Stimulated activated effector memory CD8-positive, alpha-beta T cell treated with anti-CD3 and anti-CD28 coated beads, Interleukin-12 subunit alpha, Interleukin-12 subunit beta, amount 100 ng/mL, for 72 hours (primary cell): ENCODE results near the gene PHLDA1.

Experiments
- ATAC-seq: fragments of 150-1000 bp; cut with Tn5 transposase; 2 replicates; pipeline ENCODE4 v1.10.0; 2021
- DNase-seq, 2 donors: peaks; one replicate each; pipeline ENCODE4 v3.0.0; 2021 to 2022; ENCODE audit warnings: low spot score in 2 of 2
- H3K27ac Mint-ChIP-seq: one replicate; pipeline ENCODE4 v1.8.0; 2022; ENCODE audit warnings: mild to moderate bottlenecking, mixed read lengths
- H3K36me3 Mint-ChIP-seq: one replicate; pipeline ENCODE4 v1.8.0; 2022; ENCODE audit warnings: mild to moderate bottlenecking, mixed read lengths
- H3K4me1 Mint-ChIP-seq: one replicate; pipeline ENCODE4 v1.8.0; 2022; ENCODE audit warnings: mixed read lengths
- H3K4me3 Mint-ChIP-seq: one replicate; pipeline ENCODE4 v1.8.0; 2022; ENCODE audit warnings: mild to moderate bottlenecking, mixed read lengths
- H3K9me3 Mint-ChIP-seq: one replicate; pipeline ENCODE4 v1.8.0; 2022; ENCODE audit warnings: mixed read lengths

PHLDA1 gene

GRCh38 chr12:76047742-76048141, 16.2 kb upstream of the PHLDA1 start:
- no peak overlapping the region for H3K27ac Mint-ChIP-seq
- H3K9me3 Mint-ChIP-seq, result no peaks in the 10 kb centered on the region
- DNase-seq (no peak), ATAC-seq (no peak)
- peaks cover 99% of the 10 kb centered on the region for H3K36me3 Mint-ChIP-seq
- no peak overlapping the region for H3K4me3 Mint-ChIP-seq
- H3K4me1 Mint-ChIP-seq, result no peaks in the 10 kb centered on the region

GRCh38 chr12:76047060-76047459, 15.5 kb upstream of the PHLDA1 start:
- Mint-ChIP-seq H3K4me3 (no peak overlapping the region), H3K9me3 (no peaks in the 10 kb centered on the region), H3K36me3 (peaks cover 92% of the 10 kb centered on the region), H3K4me1 (no peaks in the 10 kb centered on the region), H3K27ac (peak overlapping the region; percentile 20)
- ATAC-seq (no peak), DNase-seq (no peak)

DNA sequence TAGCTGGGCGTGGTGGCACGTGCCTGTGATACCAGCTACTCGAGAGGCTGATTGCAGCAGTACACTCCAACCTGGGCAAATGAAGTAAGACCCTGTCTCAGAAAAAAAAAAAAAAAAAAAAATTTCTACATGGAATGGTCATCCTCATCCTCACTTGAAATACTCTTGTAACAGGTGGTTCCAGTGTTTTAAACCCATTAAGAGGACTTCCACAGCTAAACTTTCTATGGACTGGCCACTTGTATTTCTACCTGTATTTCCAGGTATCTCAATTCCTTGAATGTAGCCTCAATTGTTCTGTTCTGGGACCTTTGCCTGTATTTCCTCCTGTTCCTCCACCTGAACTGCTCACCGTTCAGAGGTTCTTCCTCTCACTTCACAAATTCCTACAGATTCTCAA, 11.8 kb upstream of the PHLDA1 start:
- ATAC-seq (no peak), DNase-seq (no peak)
- Mint-ChIP-seq H3K4me3 (no peak overlapping the region), H3K9me3 (no peaks in the 10 kb centered on the region), H3K27ac (no peak overlapping the region), H3K4me1 (no peaks in the 10 kb centered on the region), H3K36me3 (peaks cover 55% of the 10 kb centered on the region)

GRCh38 chr12:76042147-76042546, 10.6 kb upstream of the PHLDA1 start:
- Mint-ChIP-seq H3K27ac (no peak overlapping the region), H3K4me3 (no peak overlapping the region), H3K36me3 (peaks cover 43% of the 10 kb centered on the region), H3K9me3 (no peaks in the 10 kb centered on the region), H3K4me1 (peaks cover 8% of the 10 kb centered on the region)
- DNase-seq (no peak), ATAC-seq (no peak)

DNA sequence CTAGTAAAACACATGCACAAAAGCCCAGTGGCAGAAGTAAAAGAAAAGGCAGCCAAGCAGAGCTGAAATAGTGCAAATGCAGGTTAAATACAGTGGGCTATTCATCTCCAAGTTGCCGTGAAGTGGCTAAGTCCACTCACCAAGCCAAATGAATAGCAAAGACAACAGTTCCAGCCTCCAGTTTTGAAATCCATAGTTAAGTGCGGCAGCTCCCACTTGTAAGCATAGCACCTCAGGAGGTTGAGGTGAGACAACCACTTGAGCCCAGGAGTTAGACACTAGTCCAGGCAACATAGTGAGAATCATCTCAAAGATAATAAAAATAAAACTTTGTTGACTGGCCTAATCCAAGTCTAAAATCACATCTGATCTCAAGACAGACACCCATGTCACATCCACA, 9.8 kb upstream of the PHLDA1 start:
- Mint-ChIP-seq H3K36me3 (peaks cover 36% of the 10 kb centered on the region), H3K4me3 (no peak overlapping the region)
- no peak for DNase-seq

DNA sequence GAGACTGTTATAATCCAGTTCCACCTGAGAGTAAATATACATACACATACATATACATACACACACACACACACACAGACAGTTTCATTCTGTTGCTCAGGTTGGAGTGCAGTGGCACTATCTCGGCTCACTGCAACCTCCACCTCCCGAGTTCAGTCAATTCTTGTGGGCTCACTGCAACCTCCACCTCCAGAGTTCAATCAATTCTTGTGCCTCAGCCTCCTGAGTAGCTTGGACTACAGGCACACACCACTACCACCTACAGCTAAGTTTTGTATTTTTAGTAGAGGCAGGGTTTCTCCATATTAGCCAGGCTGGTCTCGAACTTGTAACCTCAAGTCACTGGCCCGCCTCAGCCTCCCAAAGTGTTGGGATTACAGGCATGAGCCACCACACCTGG, 8.9 kb upstream of the PHLDA1 start:
- H3K27ac Mint-ChIP-seq, result no peak overlapping the region
- peaks cover 15% of the 10 kb centered on the region for H3K4me1 Mint-ChIP-seq
- H3K4me3 Mint-ChIP-seq, result no peak overlapping the region
- H3K9me3 Mint-ChIP-seq, result no peaks in the 10 kb centered on the region
- DNase-seq (no peak), ATAC-seq (no peak)
- peaks cover 26% of the 10 kb centered on the region for H3K36me3 Mint-ChIP-seq

More for the DNA sequence above, 9.8 kb upstream of the PHLDA1 start:
- Mint-ChIP-seq H3K4me1 (peaks cover 10% of the 10 kb centered on the region), H3K27ac (no peak overlapping the region), H3K9me3 (no peaks in the 10 kb centered on the region)
- no peak for ATAC-seq

GRCh38 chr12:76038176-76038575, 6.6 kb upstream of the PHLDA1 start:
- H3K4me3 Mint-ChIP-seq, result no peak overlapping the region
- H3K36me3 Mint-ChIP-seq, result peaks cover 3% of the 10 kb centered on the region
- H3K27ac Mint-ChIP-seq, result no peak overlapping the region
- H3K9me3 Mint-ChIP-seq, result no peaks in the 10 kb centered on the region
- peaks cover 34% of the 10 kb centered on the region for H3K4me1 Mint-ChIP-seq
- no peak for DNase-seq
- no peak for ATAC-seq

- H3K9me3 Mint-ChIP-seq, result no peaks in the 10 kb centered on the region
- H3K36me3 Mint-ChIP-seq, result peaks cover 4% of the 10 kb centered on the region
- peaks cover 41% of the 10 kb centered on the region for H3K4me1 Mint-ChIP-seq
- ATAC-seq, result peak; percentile 76
- no peak overlapping the region for H3K4me3 Mint-ChIP-seq
- DNase-seq, result no peak
- peak overlapping the region; percentile 24 for H3K27ac Mint-ChIP-seq
These were observed 5.8 kb upstream of the PHLDA1 start for GRCh38 chr12:76037130-76038103.

DNA sequence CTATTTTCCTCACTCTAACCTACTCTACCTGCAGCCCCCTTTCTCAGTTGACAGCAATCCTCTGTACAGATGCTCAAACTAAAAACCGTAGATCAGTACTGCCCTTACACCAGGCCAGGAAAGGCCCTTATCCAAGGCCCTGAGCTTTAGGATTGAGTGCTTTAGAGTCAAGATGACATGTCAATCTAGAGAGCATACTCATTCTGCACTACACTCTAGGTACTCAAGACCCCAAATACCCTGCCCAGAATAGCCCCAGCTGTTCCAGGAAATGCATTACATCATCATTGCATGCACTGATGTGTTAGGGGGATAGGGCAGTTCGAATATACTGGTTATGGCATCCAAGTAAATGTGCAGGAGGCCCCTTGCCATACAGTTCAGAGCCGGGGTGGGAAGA, 3.5 kb upstream of the PHLDA1 start:
- Mint-ChIP-seq H3K4me1 (peaks cover 55% of the 10 kb centered on the region), H3K9me3 (no peaks in the 10 kb centered on the region), H3K36me3 (peaks cover 28% of the 10 kb centered on the region), H3K4me3 (no peak overlapping the region), H3K27ac (no peak overlapping the region)
- DNase-seq (no peak), ATAC-seq (no peak)

DNA sequence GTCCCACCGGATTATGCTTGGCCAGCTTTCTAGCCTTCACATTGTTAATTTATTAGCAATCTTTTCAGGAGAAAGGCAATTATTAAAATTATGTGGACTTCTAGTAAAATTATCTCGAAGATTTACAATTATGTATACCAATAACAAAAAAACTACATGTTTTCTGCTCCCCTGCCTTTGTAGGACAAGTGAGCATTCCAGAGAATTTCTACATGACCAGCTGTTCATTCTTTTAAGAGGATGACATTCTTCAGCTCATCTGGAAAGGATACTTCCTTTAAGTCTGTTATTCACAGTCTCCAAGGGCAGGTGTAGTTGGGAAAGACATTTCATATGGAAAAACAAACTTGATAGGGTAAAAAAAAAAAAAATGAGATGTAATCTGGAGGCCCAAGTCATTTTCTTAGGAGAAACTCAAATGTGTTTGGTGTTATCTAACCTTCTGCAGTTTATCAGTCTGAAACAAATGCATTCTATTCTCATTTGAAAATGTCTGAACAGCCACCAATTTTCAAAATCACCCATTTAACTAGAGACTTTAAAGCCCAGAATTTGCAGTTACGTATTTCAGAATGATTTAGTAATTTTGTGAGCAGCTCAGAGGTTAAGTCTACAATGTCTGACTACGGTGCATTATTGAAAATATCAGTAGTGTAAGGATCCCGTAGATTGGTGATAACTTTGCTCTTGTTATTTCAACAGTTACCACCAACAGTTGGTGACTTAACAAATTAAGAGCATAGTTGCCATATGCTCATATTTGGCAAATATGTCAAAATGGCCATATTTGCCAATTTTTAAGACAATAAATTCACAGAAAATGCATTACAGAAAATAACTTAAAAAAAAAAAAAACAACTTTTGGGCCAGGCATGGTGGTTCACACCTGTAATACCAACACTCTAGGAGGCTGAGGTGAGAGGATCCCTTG, 1.8 kb upstream of the PHLDA1 start:
- Mint-ChIP-seq H3K4me3 (peak overlapping the region; percentile 90), H3K9me3 (no peaks in the 10 kb centered on the region), H3K36me3 (peaks cover 45% of the 10 kb centered on the region), H3K4me1 (peaks cover 55% of the 10 kb centered on the region), H3K27ac (peak overlapping the region; percentile 98)
- no peak for ATAC-seq
- no peak for DNase-seq

GRCh38 chr12:76032043-76032981, 736 bp upstream of the PHLDA1 start:
- DNase-seq (no peak), ATAC-seq (peak; percentile 60)
- H3K27ac Mint-ChIP-seq, result peak overlapping the region; percentile 98
- no peaks in the 10 kb centered on the region for H3K9me3 Mint-ChIP-seq
- peaks cover 55% of the 10 kb centered on the region for H3K36me3 Mint-ChIP-seq
- H3K4me3 Mint-ChIP-seq, result peak overlapping the region; percentile 90
- peaks cover 49% of the 10 kb centered on the region for H3K4me1 Mint-ChIP-seq

DNA sequence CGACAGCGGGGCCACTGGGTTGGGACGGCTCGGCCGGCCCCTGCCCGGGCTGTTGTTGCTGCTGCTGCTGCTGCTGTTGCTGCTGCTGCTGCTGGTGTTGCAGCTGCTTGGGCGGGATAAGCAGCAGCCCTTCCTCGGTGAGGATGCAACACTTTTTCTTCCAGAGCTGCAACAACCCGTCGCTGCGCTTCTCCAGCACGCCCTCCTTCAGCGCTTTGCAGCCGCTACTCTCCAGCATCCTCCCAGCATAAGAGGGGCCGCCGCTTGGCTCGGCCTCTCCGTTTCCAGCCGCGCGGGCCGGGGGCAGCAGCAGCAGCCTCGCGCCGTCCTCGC, 529 bp downstream of the PHLDA1 start:
- Mint-ChIP-seq H3K27ac (peak overlapping the region; percentile 98), H3K4me3 (peak overlapping the region; percentile 90), H3K4me1 (peaks cover 48% of the 10 kb centered on the region), H3K36me3 (peaks cover 68% of the 10 kb centered on the region), H3K9me3 (no peaks in the 10 kb centered on the region)
- ATAC-seq, result no peak
- DNase-seq, result no peak

DNA sequence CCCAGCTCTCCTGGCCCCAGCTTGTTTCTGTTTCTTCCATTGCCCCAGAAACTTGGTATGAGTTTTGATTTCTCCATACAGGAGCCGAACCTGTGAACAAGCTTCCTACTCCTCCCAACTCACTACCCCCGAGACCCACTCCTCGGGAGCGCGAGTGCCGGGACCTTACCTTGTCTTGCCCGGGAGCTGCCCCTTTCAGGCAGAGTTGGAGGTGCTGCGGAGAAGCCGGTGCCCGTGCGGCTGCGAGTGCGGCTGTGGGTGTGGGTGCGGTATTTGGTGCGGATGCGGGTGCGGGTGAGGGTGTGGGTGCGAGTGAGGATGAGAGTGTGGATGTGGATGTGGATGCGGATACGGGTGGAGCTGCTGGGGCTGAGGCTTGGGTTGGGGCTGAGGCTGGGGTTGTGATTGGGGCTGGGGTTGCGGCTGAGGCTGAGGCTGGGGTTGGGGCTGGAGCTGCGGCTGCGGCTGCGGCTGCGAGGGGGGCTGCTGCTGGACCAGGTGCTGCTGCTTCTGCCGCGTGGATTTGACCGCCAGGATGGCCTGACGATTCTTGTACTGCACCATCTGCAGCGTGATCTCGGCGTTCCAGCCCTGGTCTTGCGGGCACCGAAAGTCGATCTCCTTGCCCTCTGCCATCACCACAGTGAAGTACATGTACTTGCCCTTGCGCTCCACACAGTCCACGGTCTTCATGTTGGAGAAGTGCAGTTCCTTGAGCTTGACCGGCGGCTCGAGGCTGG, 1.1 kb downstream of the PHLDA1 start:
- DNase-seq, result peak; percentile 43 to 86
- H3K36me3 Mint-ChIP-seq, result peaks cover 73% of the 10 kb centered on the region
- peak overlapping the region; percentile 98 for H3K27ac Mint-ChIP-seq
- H3K4me3 Mint-ChIP-seq, result peak overlapping the region; percentile 90
- peak; percentile 2 for ATAC-seq
- H3K9me3 Mint-ChIP-seq, result no peaks in the 10 kb centered on the region
- H3K4me1 Mint-ChIP-seq, result peaks cover 49% of the 10 kb centered on the region

GRCh38 chr12:76029982-76030340, 1.6 kb downstream of the PHLDA1 start:
- DNase-seq, result no peak
- Mint-ChIP-seq H3K9me3 (no peaks in the 10 kb centered on the region), H3K4me3 (peak overlapping the region; percentile 90), H3K27ac (peak overlapping the region; percentile 98), H3K36me3 (peaks cover 75% of the 10 kb centered on the region), H3K4me1 (peaks cover 49% of the 10 kb centered on the region)
- no peak for ATAC-seq
